SU-DHL-6 (cell line): ENCODE measurements around the gene BLNK.

Experiments used
- H2AFZ ChIP-seq: fragments of 200-600 bp; sonication (generic); 2 replicates; pipeline ENCODE4 v1.6.1; 2014; ENCODE audit warnings: low read depth, mild to moderate bottlenecking, moderate library complexity, mixed read lengths, antibody characterized with exemption, low read length; ENCODE audit not compliant: severe bottlenecking
- H3F3A ChIP-seq: fragments of 200-600 bp; shearing (Covaris generic); 2 replicates; pipeline ENCODE4 v1.6.0; 2016; ENCODE audit warnings: antibody characterized with exemption, mild to moderate bottlenecking; ENCODE audit not compliant: insufficient read depth
- H3K27ac ChIP-seq: fragments of 200-600 bp; sonication (generic); 2 replicates; pipeline ENCODE4 v1.5.1; 2016; ENCODE audit warnings: low read depth, mild to moderate bottlenecking, low read length, moderate library complexity, mixed read lengths
- H3K27me3 ChIP-seq: fragments of 200-600 bp; sonication (generic), shearing (Covaris generic); 2 replicates; pipeline ENCODE4 v1.6.0; 2014; ENCODE audit warnings: mild to moderate bottlenecking, low read length
- H3K36me3 ChIP-seq: fragments of 200-600 bp; sonication (generic); 2 replicates; pipeline ENCODE4 v1.6.1; 2014; ENCODE audit warnings: mild to moderate bottlenecking, low read length, mixed read lengths
- H3K4me2 ChIP-seq: fragments of 300-600, 200-600 bp; shearing (Covaris generic), sonication (generic); 2 replicates; pipeline ENCODE4 v1.6.0; 2014; ENCODE audit warnings: low read length, low read depth, mild to moderate bottlenecking; ENCODE audit not compliant: poor library complexity, severe bottlenecking
- H3K4me3 ChIP-seq: fragments of 200-600 bp; sonication (generic); 2 replicates; pipeline ENCODE4 v1.5.1; 2014; ENCODE audit warnings: antibody characterized with exemption, low read length, mild to moderate bottlenecking, mixed read lengths; ENCODE audit not compliant: insufficient read depth, poor library complexity, severe bottlenecking
- H3K79me2 ChIP-seq: fragments of 200-600 bp; sonication (generic); 2 replicates; pipeline ENCODE4 v1.6.1; 2014; ENCODE audit warnings: mild to moderate bottlenecking, low read length, moderate library complexity; ENCODE audit not compliant: insufficient read depth
- H3K9ac ChIP-seq: fragments of 200-600 bp; sonication (generic); 2 replicates; pipeline ENCODE4 v1.7.0; 2014; ENCODE audit warnings: mild to moderate bottlenecking, low read length
- H3K9me2 ChIP-seq: fragments of 200-600 bp; sonication (generic); replicated peaks from 2 replicates; pipeline ENCODE4 v1.6.1; 2014; ENCODE audit warnings: low read length; ENCODE audit not compliant: insufficient read depth
- H3K9me3 ChIP-seq: fragments of 200-600 bp; sonication (generic); 2 replicates; pipeline ENCODE4 v1.6.1; 2014; ENCODE audit warnings: low read length, mixed read lengths; ENCODE audit not compliant: insufficient read depth
- H4K20me1 ChIP-seq: fragments of 200-600 bp; sonication (generic); 2 replicates; pipeline ENCODE4 v1.6.1; 2014; ENCODE audit warnings: low read depth, mild to moderate bottlenecking, antibody characterized with exemption, low read length, moderate library complexity, mixed read lengths
- EZH2phosphoT487 ChIP-seq: fragments of 200-600 bp; sonication (generic), shearing (Covaris generic); conservative IDR thresholded peaks from 2 replicates; pipeline ENCODE4 v1.6.1; 2018; ENCODE audit warnings: mild to moderate bottlenecking, antibody characterized with exemption, low read length, moderate library complexity, mixed read lengths
- TF ChIP-seq, protein P1 (sequence below): fragments of 200-600 bp; sonication (generic); IDR thresholded peaks from one replicate; pipeline ENCODE4 v1.5.1; 2017; ENCODE audit warnings: antibody characterized with exemption, mild to moderate bottlenecking, low read length, moderate library complexity; ENCODE audit not compliant: insufficient read depth, poor library complexity, severe bottlenecking

The BLNK gene

DNA sequence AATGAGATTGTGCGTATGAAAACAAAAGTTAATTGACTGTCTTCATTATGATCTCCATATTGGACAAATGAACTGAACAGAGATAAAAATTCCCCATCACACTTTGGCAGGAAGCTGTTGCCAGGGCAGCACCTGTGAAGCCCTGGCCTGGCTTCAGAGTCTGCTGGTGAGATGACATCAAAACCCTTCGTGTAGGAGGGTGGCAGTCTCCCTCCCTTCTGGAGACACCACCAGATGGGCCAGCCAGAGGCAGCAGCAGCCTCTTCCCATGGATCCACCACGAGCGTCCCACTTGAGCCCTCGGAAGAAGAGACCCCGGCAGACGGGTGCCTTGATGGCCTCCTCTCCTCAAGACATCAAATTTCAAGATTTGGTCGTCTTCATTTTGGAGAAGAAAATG is 32.9 kb upstream of the BLNK start, which contains the start of gene DNTT:
Gene DNTT, plus strand, starts transcription at position 205 of the 400 bp plus-strand sequence. Its CDS starts 64 bp downstream, at position 269.
- Histone ChIP-seq H3K4me3 (no peak within 1 kb of the TSS), H3K36me3 (no peaks in the 10 kb centered on the region), H3K79me2 (no peaks in the 10 kb centered on the region), H4K20me1 (no peaks in the 10 kb centered on the region), H3K27ac (no peak within 1 kb of the TSS), H2AFZ (no peak within 1 kb of the TSS), H3K9me2 (no peaks in the 10 kb centered on the region), H3K9ac (no peak within 1 kb of the TSS), H3F3A (no peaks in the 10 kb centered on the region), H3K27me3 (no peaks in the 10 kb centered on the region; the same call in 1 of the 2 replicates), H3K9me3 (no peaks in the 10 kb centered on the region), H3K4me2 (no peak within 1 kb of the TSS)
- TF ChIP-seq, protein P1, sequence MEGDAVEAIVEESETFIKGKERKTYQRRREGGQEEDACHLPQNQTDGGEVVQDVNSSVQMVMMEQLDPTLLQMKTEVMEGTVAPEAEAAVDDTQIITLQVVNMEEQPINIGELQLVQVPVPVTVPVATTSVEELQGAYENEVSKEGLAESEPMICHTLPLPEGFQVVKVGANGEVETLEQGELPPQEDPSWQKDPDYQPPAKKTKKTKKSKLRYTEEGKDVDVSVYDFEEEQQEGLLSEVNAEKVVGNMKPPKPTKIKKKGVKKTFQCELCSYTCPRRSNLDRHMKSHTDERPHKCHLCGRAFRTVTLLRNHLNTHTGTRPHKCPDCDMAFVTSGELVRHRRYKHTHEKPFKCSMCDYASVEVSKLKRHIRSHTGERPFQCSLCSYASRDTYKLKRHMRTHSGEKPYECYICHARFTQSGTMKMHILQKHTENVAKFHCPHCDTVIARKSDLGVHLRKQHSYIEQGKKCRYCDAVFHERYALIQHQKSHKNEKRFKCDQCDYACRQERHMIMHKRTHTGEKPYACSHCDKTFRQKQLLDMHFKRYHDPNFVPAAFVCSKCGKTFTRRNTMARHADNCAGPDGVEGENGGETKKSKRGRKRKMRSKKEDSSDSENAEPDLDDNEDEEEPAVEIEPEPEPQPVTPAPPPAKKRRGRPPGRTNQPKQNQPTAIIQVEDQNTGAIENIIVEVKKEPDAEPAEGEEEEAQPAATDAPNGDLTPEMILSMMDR: no peak
- no peak for TF ChIP-seq EZH2phosphoT487

DNA sequence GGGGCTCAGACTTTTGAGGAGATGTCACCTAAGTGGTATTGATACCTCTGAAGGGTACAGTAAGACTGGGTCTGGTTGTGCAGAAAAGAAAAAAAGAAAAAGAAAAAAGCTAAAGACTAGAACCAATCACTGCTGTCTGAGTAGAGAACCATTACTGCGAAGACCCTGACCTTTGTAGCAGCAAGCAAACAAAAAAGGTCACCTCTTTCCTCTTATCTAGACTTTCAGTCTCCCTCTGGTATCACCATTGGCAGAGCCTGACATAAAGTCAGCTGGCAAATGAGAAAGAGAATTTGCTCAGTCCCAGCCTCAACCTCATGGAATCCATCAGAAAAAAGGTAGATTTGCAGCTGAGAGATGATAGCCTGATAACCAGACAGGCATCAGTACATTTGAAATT is 30.2 kb upstream of the BLNK start:
- Histone ChIP-seq H3K4me2 (no peak overlapping the region), H3K9ac (no peak overlapping the region), H3K4me3 (no peak overlapping the region)

DNA sequence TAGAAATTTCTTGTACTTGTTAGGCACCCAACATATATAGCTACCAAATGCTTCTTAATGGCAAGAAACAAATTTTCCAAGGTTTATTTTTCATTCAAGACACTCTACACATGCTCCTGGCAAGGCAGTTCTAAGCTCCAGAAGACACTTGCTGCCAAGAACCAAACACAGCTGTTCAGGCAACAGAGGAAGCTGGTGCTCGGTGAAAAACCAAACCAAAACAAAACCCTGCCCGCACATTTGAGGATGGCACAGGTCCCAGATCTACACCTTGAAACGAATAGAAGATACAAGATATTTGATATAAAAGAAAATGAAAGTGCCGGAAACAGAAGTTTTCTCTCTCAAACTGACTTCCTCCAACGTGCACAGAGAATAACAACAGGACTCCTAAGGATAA is 28.0 kb upstream of the BLNK start:
- Histone ChIP-seq H3K9ac (no peak overlapping the region), H2AFZ (no peak overlapping the region), H3K4me2 (no peak overlapping the region), H3K27ac (no peak overlapping the region), H4K20me1 (no peaks in the 10 kb centered on the region), H3K4me3 (no peak overlapping the region), H3F3A (no peaks in the 10 kb centered on the region), H3K36me3 (no peaks in the 10 kb centered on the region), H3K79me2 (no peaks in the 10 kb centered on the region), H3K9me3 (no peaks in the 10 kb centered on the region), H3K9me2 (no peaks in the 10 kb centered on the region), H3K27me3 (no peaks in the 10 kb centered on the region; the same call in 1 of the 2 replicates)
- TF ChIP-seq EZH2phosphoT487: no peak
- TF ChIP-seq, protein P1: no peak

More for the DNA sequence above, 30.2 kb upstream of the BLNK start:
- H3K79me2 ChIP-seq: no peaks in the 10 kb centered on the region
- no peaks in the 10 kb centered on the region for H3K9me3 ChIP-seq
- H2AFZ ChIP-seq: no peak overlapping the region
- no peaks in the 10 kb centered on the region for H3K36me3 ChIP-seq
- H3K27ac ChIP-seq: no peak overlapping the region
- H3K9me2 ChIP-seq: no peaks in the 10 kb centered on the region
- no peaks in the 10 kb centered on the region; the same call in 1 of the 2 replicates for H3K27me3 ChIP-seq
- TF ChIP-seq, protein P1: no peak
- TF ChIP-seq EZH2phosphoT487: no peak
- no peaks in the 10 kb centered on the region for H3F3A ChIP-seq
- H4K20me1 ChIP-seq: no peaks in the 10 kb centered on the region
